GM12878 (cell line): Measurements from ENCODE around the gene NOP9.

Experiments
- CEBPB ChIP-seq, 2 experiments: fragments of 150-350 bp in 1 of 2; IDR thresholded peaks; 2 replicates each; pipeline ENCODE4 v1.6.1; 2012 to 2014; ENCODE audit warnings: low read depth in 2 of 2, low read length in 2 of 2, borderline replicate concordance in 1 of 2, inconsistent platforms in 1 of 2
- CTCF ChIP-seq, 3 experiments: IDR thresholded peaks in 2 of 3; conservative IDR thresholded peaks in 1 of 3; 2 replicates each; pipeline ENCODE4 v1.5.1; 2011; ENCODE audit warnings: low read depth in 3 of 3, low read length in 3 of 3, mild to moderate bottlenecking in 3 of 3, control low read depth in 2 of 3, moderate library complexity in 2 of 3, inconsistent platforms in 1 of 3, mixed read lengths in 1 of 3; ENCODE audit not compliant: control insufficient read depth in 2 of 3, insufficient read depth in 1 of 3; ENCODE audit errors: extremely low read depth in 1 of 3
- E4F1 ChIP-seq: fragments of 450-650 bp; IDR thresholded peaks from 2 replicates; pipeline ENCODE4 v1.6.1; 2018; ENCODE audit warnings: borderline replicate concordance, mild to moderate bottlenecking; ENCODE audit not compliant: partially characterized antibody
- EZH2 ChIP-seq: IDR thresholded peaks from 2 replicates; pipeline ENCODE4 v1.6.1; 2012; ENCODE audit warnings: low read depth, mild to moderate bottlenecking, control low read depth, inconsistent platforms, low read length, borderline replicate concordance; ENCODE audit not compliant: control insufficient read depth
- MXI1 ChIP-seq: fragments of 150-350 bp; IDR thresholded peaks from 2 replicates; pipeline ENCODE4 v1.6.1; 2011; ENCODE audit warnings: low read depth, mild to moderate bottlenecking, inconsistent platforms, low read length, improper control_type of control experiment
- SIN3A ChIP-seq: IDR thresholded peaks from 2 replicates; pipeline ENCODE4 v1.6.1; 2012; ENCODE audit warnings: low read depth, low read length, improper control_type of control experiment
- SP1 ChIP-seq: IDR thresholded peaks from one replicate; pipeline ENCODE4 v1.6.1; 2011; ENCODE audit warnings: low read depth, low read length
- YY1 ChIP-seq: IDR thresholded peaks from 2 replicates; pipeline ENCODE4 v1.6.1; 2011; ENCODE audit warnings: low read depth, mild to moderate bottlenecking, low read length
- ZBTB40 ChIP-seq: fragments of 450-650 bp; IDR thresholded peaks from 2 replicates; pipeline ENCODE4 v1.6.1; 2016; ENCODE audit warnings: mild to moderate bottlenecking, moderate library complexity, borderline replicate concordance
- ZNF687 ChIP-seq: fragments of 450-650 bp; IDR thresholded peaks from 2 replicates; pipeline ENCODE4 v1.6.1; 2017; ENCODE audit warnings: mild to moderate bottlenecking, moderate library complexity

- TF ChIP-seq CTCF (IDR thresholded peaks at IDR 0.05 in 2 of 3, conservative IDR thresholded peaks at IDR 0.05 in 1 of 3; ENCODE audit: control insufficient read depth in 2 of 3, extremely low read depth in 1 of 3, insufficient read depth in 1 of 3, low read depth in 3 of 3, low read length in 3 of 3), result no peak
- TF ChIP-seq CEBPB (IDR thresholded peaks at IDR 0.05; ENCODE audit: borderline replicate concordance in 1 of 2, low read depth in 2 of 2, low read length in 2 of 2), result no peak
- TF ChIP-seq YY1, result no peak
- no peak for TF ChIP-seq ZBTB40
- TF ChIP-seq MXI1, result no peak
- TF ChIP-seq ZNF687, result no peak
- no peak for TF ChIP-seq EZH2
- no peak for TF ChIP-seq SIN3A
- no peak for TF ChIP-seq E4F1
- TF ChIP-seq SP1, result no peak
These were observed 14.3 kb upstream of the NOP9 start for GRCh38 chr14:24285351-24285750.
